ENCODE measurements around the gene LRRC66. TPM values are rescaled to one million over a fixed set of nuclear protein-coding genes. Genes with fewer than 3 reads are reported as not detected.

The LRRC66 gene
- total RNA-seq, 1 donor from 2014 or later, result 0.25 TPM

DNA sequence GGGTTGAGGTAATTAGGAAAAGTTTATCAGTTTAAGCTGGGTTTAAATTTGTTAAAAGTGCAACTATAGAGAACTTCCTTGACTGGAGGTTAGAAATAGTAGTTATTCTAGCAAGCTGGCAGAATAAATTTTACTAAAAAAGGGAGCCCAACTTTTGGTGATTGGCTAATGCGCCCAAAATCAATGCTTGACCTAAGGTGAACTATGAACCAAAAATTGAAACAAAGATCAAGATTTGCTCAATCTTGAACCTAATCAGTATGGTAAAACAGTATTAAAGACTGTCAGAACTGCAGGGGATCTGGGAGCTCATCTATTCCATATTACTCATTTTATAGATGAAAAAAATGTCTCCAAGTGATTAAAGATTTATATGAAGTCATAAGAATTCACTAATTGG is 24.9 kb upstream of the LRRC66 start:
- H3K4me1 ChIP-seq, result no peaks in the 10 kb centered on the region
- intact Hi-C loops (cut with micrococcal nuclease), result no loop called here
- no peak for DNase-seq
- H3K4me3 ChIP-seq, result no peak overlapping the region
- peaks cover 17% of the 10 kb centered on the region for H3K27me3 ChIP-seq (ENCODE audit: low read depth)
- no peak overlapping the region for H3K27ac ChIP-seq (replicated peaks)
- TF ChIP-seq, protein P1, sequence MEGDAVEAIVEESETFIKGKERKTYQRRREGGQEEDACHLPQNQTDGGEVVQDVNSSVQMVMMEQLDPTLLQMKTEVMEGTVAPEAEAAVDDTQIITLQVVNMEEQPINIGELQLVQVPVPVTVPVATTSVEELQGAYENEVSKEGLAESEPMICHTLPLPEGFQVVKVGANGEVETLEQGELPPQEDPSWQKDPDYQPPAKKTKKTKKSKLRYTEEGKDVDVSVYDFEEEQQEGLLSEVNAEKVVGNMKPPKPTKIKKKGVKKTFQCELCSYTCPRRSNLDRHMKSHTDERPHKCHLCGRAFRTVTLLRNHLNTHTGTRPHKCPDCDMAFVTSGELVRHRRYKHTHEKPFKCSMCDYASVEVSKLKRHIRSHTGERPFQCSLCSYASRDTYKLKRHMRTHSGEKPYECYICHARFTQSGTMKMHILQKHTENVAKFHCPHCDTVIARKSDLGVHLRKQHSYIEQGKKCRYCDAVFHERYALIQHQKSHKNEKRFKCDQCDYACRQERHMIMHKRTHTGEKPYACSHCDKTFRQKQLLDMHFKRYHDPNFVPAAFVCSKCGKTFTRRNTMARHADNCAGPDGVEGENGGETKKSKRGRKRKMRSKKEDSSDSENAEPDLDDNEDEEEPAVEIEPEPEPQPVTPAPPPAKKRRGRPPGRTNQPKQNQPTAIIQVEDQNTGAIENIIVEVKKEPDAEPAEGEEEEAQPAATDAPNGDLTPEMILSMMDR (IDR thresholded peaks at IDR 0.05; ENCODE audit: borderline replicate concordance), result no peak
- no peaks in the 10 kb centered on the region for H3K36me3 ChIP-seq
- no peaks in the 10 kb centered on the region for H3K9me3 ChIP-seq (replicated peaks)

DNA sequence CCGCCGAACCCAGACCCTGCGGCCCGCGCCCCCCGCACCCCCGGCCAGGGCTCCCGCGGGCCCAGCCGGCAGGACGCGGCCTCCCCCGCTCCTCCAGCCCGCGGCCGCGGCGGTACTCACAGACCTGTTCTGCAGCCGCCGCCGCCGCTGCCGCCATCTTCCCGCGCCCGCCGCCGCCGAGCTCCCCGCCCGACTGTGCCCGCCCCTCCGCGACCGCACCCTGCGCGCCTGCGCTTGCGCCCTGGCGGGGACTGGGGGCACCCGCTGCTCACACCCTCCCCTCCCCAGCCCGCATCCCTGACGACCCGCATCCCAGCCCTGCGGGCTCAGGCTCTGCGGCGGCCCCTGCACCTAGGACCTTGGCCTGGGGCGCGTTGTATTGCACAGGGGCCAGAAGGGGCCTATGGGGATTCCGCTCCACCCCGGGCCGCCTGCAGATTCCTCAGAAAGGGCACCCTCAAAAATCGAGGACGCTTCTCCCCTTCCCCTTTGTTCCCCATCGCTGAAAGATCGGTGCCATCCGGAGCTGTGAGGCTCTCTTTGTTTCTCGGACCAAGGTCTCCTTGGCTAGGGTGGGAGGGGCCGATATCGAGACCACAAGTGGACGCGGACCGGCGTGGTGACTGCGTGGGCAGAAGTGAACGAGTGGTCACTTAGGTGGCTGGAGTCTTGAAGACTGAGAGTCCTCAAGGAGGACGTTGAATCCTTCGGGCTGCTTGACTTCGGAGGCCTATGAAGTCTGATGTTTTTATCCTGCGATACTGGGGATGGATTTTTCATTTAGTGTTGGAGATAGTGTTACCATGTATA is 18.1 kb upstream of the LRRC66 start, which contains the start of gene SGCB:
TSS of gene SGCB (minus strand) at position 197 of the 810 bp plus-strand sequence. CDS start at position 157, 40 bp downstream.
- H3K4me3 ChIP-seq, result peak within 1 kb of the TSS; percentile 90
- H3K4me1 ChIP-seq, result peaks cover 45% of the 10 kb centered on the region
- TF ChIP-seq, protein P1 (IDR thresholded peaks at IDR 0.05; ENCODE audit: borderline replicate concordance), result peak; percentile 18
- H3K27ac ChIP-seq (replicated peaks), result peak within 1 kb of the TSS; percentile 93
- H3K27me3 ChIP-seq (ENCODE audit: low read depth), result peaks cover 7% of the 10 kb centered on the region
- peak; percentile 76 for DNase-seq
- no peaks in the 10 kb centered on the region for H3K36me3 ChIP-seq
- no peaks in the 10 kb centered on the region for H3K9me3 ChIP-seq (replicated peaks)
- intact Hi-C loops (cut with micrococcal nuclease), result no loop called here

DNA sequence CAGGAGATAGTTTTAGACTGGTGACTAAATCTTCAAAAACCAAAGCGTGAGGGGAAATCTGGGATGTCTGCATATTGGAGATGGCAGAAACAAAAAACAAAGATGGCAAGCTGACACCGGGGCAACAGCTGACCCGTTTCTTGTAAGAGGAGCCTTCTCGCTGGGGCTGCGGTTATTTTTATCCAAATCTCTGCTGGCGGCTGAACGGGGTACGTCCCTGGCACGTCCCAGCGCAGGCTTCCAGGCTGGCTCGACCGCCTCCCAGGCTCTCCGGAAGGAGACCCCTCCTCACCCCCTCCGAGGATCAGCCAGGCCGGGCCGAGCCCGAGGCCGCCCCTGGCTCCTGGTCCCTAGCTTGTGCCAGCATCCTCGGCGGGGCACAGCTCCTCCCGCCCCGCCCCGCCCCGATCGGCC is 17.5 kb upstream of the LRRC66 start:
- peak overlapping the region; percentile 93 for H3K27ac ChIP-seq (replicated peaks)
- peaks cover 47% of the 10 kb centered on the region for H3K4me1 ChIP-seq
- H3K4me3 ChIP-seq, result peak overlapping the region; percentile 90
- TF ChIP-seq, protein P1 (IDR thresholded peaks at IDR 0.05; ENCODE audit: borderline replicate concordance), result no peak
- DNase-seq, result peak; percentile 33
- peaks cover 4% of the 10 kb centered on the region for H3K27me3 ChIP-seq (ENCODE audit: low read depth)
- intact Hi-C loops (cut with micrococcal nuclease), result no loop called here
- H3K36me3 ChIP-seq, result no peaks in the 10 kb centered on the region
- H3K9me3 ChIP-seq (replicated peaks), result no peaks in the 10 kb centered on the region

DNA sequence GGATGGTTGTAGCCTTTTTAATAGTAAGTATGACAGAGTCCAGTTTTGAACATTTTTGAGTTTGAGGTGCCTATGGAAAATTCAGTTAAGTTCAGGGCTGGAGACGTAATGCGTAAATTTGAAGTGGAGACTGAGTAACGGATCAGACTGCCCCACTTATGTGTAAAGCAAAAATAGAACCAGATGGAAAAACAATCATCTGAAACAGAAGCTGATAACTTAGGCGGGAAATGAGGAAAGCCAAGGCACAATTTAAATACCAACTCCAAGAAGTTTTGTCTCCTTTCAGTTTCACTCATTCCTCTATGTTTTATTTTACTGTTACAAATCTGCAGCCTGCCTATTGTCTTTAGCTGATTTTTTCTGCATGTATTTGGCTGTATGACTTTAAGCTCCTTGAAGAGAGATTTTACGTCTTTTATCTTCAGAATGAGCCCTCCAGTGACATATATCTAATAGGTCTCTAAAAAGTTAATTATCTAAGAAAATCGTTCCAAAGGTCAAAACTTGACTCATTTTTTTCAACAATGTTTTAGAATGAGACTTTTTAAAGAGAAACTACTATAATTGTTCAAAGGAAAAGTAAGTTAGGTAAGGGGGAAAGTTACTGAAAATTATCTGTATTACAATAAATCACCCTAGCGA is 16.8 kb upstream of the LRRC66 start:
- Histone ChIP-seq H3K4me1 (peaks cover 47% of the 10 kb centered on the region), H3K27me3 (ENCODE audit: low read depth) (no peaks in the 10 kb centered on the region), H3K4me3 (peak overlapping the region; percentile 90), H3K27ac (replicated peaks) (peak overlapping the region; percentile 93), H3K36me3 (no peaks in the 10 kb centered on the region), H3K9me3 (replicated peaks) (no peaks in the 10 kb centered on the region)
- intact Hi-C loops (cut with micrococcal nuclease), result no loop called here
- TF ChIP-seq, protein P1 (IDR thresholded peaks at IDR 0.05; ENCODE audit: borderline replicate concordance), result no peak
- no peak for DNase-seq

DNA sequence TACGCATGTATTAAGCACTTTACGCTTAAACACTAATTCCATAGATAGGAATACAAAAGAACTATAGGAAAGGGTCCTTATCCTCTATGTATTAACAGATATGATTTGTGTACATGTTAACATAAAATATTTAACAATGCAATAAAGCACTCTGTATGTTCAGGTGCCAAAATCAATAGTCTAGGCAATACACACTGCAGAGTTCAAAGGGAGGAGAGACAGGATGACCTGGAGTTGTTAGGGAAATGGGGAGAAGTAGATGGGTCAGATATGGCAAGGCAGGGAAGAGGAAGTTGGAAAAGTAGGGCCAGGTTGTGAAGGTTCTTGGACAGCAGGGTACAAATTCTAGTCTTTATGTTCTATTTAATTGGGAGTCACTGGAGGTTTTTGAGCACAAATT is 15.0 kb upstream of the LRRC66 start:
- no peak for DNase-seq
- TF ChIP-seq, protein P1 (IDR thresholded peaks at IDR 0.05; ENCODE audit: borderline replicate concordance), result no peak
- Histone ChIP-seq H3K36me3 (peaks cover 13% of the 10 kb centered on the region), H3K9me3 (replicated peaks) (no peaks in the 10 kb centered on the region), H3K27ac (replicated peaks) (no peak overlapping the region), H3K4me1 (peaks cover 47% of the 10 kb centered on the region), H3K27me3 (ENCODE audit: low read depth) (no peaks in the 10 kb centered on the region), H3K4me3 (no peak overlapping the region)
- intact Hi-C loops (cut with micrococcal nuclease), result no loop called here

Data from left ventricle myocardium inferior (tissue), 1 donor.